SK-N-SH treated with all-trans-retinoic acid at 6 μM for 48 hours (cell line): ENCODE results near the gene XRCC1.

Experiments used
- ATAC-seq: fragments of 200-7000 bp; cut with Tn5 transposase; 3 replicates; pipeline ENCODE4 v1.9.1; 2020; ENCODE audit warnings: mild to moderate bottlenecking, moderate library complexity
- BACH2 ChIP-seq: fragments of 250-450 bp; sonication (Bioruptor Pico); IDR thresholded peaks from 2 replicates; pipeline ENCODE4 v1.9.0; 2021; ENCODE audit warnings: mild to moderate bottlenecking, borderline replicate concordance
- CREB5 ChIP-seq: fragments of 250-450 bp; sonication (Bioruptor Pico); IDR thresholded peaks from 2 replicates; pipeline ENCODE4 v1.5.1; 2020; ENCODE audit warnings: low read depth, mild to moderate bottlenecking, moderate library complexity
- ESRRG ChIP-seq: fragments of 250-450 bp; sonication (Bioruptor Pico); IDR thresholded peaks from 2 replicates; pipeline ENCODE4 v1.6.1; 2021; ENCODE audit warnings: mild to moderate bottlenecking
- GLIS3 ChIP-seq: fragments of 250-450 bp; sonication (Bioruptor Pico); IDR thresholded peaks from 2 replicates; pipeline ENCODE4 v1.5.0; 2020; ENCODE audit warnings: mild to moderate bottlenecking, moderate library complexity
- ISL1 ChIP-seq: fragments of 250-450 bp; sonication (Bioruptor Pico); IDR thresholded peaks from 2 replicates; pipeline ENCODE4 v2.1.2; 2022; ENCODE audit warnings: mild to moderate bottlenecking, moderate library complexity
- OSR1 ChIP-seq: fragments of 250-450 bp; sonication (Bioruptor Pico); IDR thresholded peaks from 2 replicates; pipeline ENCODE4 v1.8.0; 2022; ENCODE audit warnings: moderate library complexity, mild to moderate bottlenecking, inconsistent platforms
- POU6F1 ChIP-seq: fragments of 250-450 bp; sonication (Bioruptor Pico); IDR thresholded peaks from 2 replicates; pipeline ENCODE4 v1.8.0; 2021; ENCODE audit warnings: low read depth, mild to moderate bottlenecking, moderate library complexity, borderline replicate concordance
- RARB ChIP-seq: fragments of 250-450 bp; sonication (Bioruptor Pico); IDR thresholded peaks from 2 replicates; pipeline ENCODE4 v1.8.0; 2021; ENCODE audit warnings: mild to moderate bottlenecking, moderate library complexity
- SNAI2 ChIP-seq: fragments of 250-450 bp; sonication (Bioruptor Pico); IDR thresholded peaks from 2 replicates; pipeline ENCODE4 v1.5.0; 2020; ENCODE audit warnings: mild to moderate bottlenecking, moderate library complexity
- TOX ChIP-seq: fragments of 250-450 bp; sonication (Bioruptor Pico); IDR thresholded peaks from 2 replicates; pipeline ENCODE4 v1.8.0; 2021; ENCODE audit warnings: mild to moderate bottlenecking, moderate library complexity, borderline replicate concordance
- TSHZ2 ChIP-seq: fragments of 250-450 bp; sonication (Bioruptor Pico); IDR thresholded peaks from 2 replicates; pipeline ENCODE4 v1.5.0; 2020; ENCODE audit warnings: mild to moderate bottlenecking, moderate library complexity
- ZFP3 ChIP-seq: fragments of 250-450 bp; sonication (Bioruptor Pico); IDR thresholded peaks from 2 replicates; pipeline ENCODE4 v1.5.0; 2020; ENCODE audit warnings: mild to moderate bottlenecking, moderate library complexity
- ZNF70 ChIP-seq: fragments of 450-650 bp; formaldehyde crosslinking; IDR thresholded peaks from 2 replicates; pipeline ENCODE4 v1.5.0; 2020; ENCODE audit warnings: mild to moderate bottlenecking, moderate library complexity

Gene XRCC1

GRCh38 chr19:43610493-43610892, 35.2 kb upstream of the XRCC1 start:
- ATAC-seq: no peak
- TF ChIP-seq CREB5 (CRISPR knock-in tag) (no peak), ZFP3 (CRISPR knock-in tag) (no peak), ZNF70 (CRISPR knock-in tag) (no peak), TSHZ2 (no peak), TOX (no peak), GLIS3 (CRISPR knock-in tag) (no peak), POU6F1 (CRISPR knock-in tag) (no peak), OSR1 (CRISPR knock-in tag) (no peak)

GRCh38 chr19:43609872-43610271, 34.5 kb upstream of the XRCC1 start:
- TF ChIP-seq RARB (CRISPR knock-in tag) (no peak), BACH2 (CRISPR knock-in tag) (no peak), TSHZ2 (no peak), OSR1 (CRISPR knock-in tag) (no peak), TOX (no peak)
- no peak for ATAC-seq

- ATAC-seq: no peak
- TF ChIP-seq TOX (no peak), ESRRG (CRISPR knock-in tag) (no peak), CREB5 (CRISPR knock-in tag) (no peak), GLIS3 (CRISPR knock-in tag) (no peak), ISL1 (no peak)
- TF ChIP-seq, all 23 proteins: peak for 0
Observed at GRCh38 chr19:43607238-43608205, 32.2 kb upstream of the XRCC1 start.

GRCh38 chr19:43606569-43607229, 31.4 kb upstream of the XRCC1 start:
- no peak for TF ChIP-seq POU6F1 (CRISPR knock-in tag)
- TF ChIP-seq GLIS3 (CRISPR knock-in tag): no peak
- no peak for TF ChIP-seq TOX
- TF ChIP-seq SNAI2 (CRISPR knock-in tag): no peak

More at GRCh38 chr19:43606569-43607229, 31.4 kb upstream of the XRCC1 start:
- no peak for ATAC-seq
